Hepatic stellate cell (primary cell): ENCODE results near the gene HFE.
"Not testable (repeated sequence)": the region's sequence is repeated elsewhere in the genome, so short reads cannot be mapped to it uniquely, and the experiment has no call there.

Source experiments
- DNase-seq: peaks from one replicate; pipeline ENCODE4 v3.0.0; 2011; ENCODE audit warnings: low spot score

Gene HFE, protein sequence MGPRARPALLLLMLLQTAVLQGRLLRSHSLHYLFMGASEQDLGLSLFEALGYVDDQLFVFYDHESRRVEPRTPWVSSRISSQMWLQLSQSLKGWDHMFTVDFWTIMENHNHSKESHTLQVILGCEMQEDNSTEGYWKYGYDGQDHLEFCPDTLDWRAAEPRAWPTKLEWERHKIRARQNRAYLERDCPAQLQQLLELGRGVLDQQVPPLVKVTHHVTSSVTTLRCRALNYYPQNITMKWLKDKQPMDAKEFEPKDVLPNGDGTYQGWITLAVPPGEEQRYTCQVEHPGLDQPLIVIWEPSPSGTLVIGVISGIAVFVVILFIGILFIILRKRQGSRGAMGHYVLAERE

DNA sequence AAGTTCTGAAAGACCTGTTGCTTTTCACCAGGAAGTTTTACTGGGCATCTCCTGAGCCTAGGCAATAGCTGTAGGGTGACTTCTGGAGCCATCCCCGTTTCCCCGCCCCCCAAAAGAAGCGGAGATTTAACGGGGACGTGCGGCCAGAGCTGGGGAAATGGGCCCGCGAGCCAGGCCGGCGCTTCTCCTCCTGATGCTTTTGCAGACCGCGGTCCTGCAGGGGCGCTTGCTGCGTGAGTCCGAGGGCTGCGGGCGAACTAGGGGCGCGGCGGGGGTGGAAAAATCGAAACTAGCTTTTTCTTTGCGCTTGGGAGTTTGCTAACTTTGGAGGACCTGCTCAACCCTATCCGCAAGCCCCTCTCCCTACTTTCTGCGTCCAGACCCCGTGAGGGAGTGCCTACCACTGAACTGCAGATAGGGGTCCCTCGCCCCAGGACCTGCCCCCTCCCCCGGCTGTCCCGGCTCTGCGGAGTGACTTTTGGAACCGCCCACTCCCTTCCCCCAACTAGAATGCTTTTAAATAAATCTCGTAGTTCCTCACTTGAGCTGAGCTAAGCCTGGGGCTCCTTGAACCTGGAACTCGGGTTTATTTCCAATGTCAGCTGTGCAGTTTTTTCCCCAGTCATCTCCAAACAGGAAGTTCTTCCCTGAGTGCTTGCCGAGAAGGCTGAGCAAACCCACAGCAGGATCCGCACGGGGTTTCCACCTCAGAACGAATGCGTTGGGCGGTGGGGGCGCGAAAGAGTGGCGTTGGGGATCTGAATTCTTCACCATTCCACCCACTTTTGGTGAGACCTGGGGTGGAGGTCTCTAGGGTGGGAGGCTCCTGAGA lies at the start of gene HFE:
HFE (plus strand) TSS at position 146 of the 832 bp plus-strand sequence; CDS start at position 158, 12 bp downstream.
- peak; percentile 50 for DNase-seq

DNA sequence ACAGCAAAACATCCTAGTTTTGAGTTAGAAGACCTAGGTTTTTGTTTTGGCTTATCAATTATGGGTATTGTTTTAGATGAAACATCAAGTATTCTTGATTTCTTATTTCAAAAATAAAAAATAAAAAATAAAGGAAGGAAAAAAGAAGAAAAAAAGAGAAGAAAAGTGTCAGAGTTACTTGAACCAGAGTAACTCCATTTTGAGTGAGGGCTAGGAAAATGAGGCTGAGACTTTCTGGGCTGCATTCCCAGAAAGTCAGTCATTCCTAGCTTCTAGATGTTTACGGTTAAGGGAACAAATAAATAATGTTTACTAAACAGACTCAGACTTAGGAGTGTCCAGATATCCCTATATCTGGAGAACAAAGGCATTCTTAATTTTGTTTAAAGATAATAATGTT lies 45.3 kb upstream of the HFE start:
- no peak for DNase-seq

DNA sequence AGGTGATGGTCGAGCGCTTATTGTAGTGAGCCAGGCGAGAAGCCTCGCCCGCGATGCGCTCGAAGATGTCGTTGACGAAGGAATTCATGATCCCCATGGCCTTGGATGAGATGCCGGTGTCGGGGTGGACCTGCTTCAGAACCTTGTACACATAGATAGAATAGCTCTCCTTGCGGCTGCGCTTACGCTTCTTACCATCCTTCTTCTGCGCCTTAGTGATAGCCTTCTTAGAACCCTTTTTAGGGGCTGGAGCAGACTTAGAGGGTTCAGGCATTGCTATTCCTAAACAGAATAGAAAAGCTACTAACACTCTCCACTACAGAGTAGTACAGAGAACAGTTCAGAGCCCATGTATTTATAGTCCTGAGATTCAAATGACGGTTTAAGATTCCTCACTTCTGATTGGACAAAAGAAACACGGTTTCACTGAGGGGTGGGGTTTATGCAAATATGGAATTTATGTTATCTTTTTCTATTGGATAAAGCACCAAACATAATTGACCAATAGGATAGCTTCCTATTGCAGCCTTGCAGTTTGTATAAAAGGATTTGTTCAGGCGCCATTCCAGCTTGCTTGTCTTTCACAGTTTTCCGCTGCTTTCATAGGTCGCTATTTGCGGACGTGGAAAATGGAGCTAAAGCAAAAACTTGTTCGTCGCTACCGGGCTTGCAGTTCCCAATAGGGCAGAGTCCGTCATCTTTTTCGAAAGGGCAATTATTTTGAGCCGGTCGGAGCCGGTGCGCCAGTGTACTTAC lies 43.7 kb upstream of the HFE start:
- DNase-seq = peak; percentile 88

GRCh38 chr6:26044140-26045064 lies 42.8 kb upstream of the HFE start:
- peak; percentile 12 for DNase-seq

GRCh38 chr6:26045065-26045927 lies 41.9 kb upstream of the HFE start:
- DNase-seq = peak; percentile 96

DNA sequence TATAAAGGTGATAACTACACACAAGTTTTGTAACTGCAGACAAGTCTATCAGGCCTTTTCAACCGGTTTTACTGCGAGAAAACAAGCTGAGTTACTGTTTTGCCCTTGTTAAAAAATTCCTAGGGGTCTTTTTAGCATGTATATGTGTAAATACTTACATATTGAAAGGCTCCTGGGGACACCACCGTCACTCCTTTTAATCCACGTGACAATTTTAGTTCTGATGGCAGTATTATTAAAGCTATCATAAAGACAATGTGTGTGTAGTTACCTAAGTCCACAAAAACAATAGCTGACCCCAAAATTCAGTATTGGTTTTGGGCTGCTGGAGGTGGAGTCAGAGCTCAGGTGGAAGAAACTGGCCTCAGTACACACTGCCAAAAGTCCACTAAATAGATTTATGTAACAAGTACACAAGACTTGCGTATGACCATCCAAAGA lies 41.3 kb upstream of the HFE start:
- DNase-seq = no peak

- DNase-seq = not testable (repeated sequence)
Measured at GRCh38 chr6:26047329-26047728, 39.9 kb upstream of the HFE start.

DNA sequence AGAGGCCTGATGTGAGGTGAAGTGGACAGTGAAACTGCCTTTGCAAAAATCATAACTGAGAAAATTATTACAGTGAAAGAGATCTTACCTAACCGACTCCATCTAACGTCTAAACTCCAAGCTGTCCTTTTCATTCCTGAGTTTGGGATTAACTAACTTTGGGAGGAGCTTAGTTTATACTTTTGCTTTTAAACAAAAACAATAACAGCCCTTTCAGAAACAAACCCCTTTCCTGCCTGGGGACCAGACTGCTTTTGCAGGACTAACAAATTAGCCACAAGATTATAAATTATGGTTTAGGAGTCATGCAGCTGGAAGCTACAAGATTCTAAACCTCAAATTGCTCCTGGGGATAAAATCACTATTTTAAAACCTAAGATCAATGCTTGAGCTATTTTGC lies 38.6 kb upstream of the HFE start:
- no peak for DNase-seq

GRCh38 chr6:26051665-26052310 lies 35.4 kb upstream of the HFE start:
- no peak for DNase-seq

- not testable (repeated sequence) for DNase-seq
Measured at GRCh38 chr6:26052762-26053250, 34.4 kb upstream of the HFE start.

- peak; percentile 8 for DNase-seq
Measured at GRCh38 chr6:26053992-26054780, 33.0 kb upstream of the HFE start.

DNA sequence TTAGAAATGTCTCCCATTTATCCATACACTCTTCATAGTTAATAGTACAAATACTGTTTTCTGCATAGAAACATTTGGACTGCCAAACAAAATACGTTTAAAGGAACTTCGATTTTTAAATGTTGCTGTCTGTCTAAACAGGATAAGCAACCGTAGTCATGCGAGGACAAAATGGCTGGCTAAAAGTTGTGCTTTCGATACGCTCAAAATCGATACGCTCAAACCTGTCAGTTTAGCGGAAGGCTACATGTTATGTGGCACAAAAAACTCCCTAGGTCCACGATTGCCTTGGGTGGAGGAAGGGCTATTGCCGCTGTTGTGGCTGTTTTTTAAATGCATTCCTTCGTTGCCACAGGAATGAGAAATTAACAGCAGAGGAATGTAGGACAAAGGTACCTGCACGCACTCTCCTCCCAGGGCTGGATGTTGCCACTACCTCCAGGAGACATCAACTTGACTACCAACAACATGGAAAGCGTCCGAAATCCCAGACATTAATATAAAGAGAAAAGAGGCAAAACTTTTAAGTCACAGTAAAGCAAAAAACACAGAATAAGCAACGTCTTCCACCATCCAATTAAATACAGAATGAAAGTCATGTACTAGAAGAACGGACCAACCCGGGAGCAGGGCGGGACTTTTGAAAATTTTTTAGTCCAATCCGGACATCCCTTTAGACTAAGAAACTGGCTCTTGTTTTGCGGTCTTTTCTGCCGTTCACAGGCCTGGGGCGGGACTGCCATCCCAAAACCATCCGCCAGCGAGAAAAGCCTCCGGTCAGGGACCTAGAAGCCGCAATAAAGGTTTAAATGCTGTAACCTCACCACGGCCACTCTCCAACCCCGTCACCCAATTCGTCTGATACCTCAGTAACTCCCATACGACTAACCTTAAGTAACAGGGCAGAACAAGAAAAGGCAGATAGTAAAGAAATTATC lies 32.2 kb upstream of the HFE start:
- DNase-seq = peak; percentile 87

- DNase-seq = peak; percentile 89
Measured at GRCh38 chr6:26055719-26056582, 31.3 kb upstream of the HFE start.

DNA sequence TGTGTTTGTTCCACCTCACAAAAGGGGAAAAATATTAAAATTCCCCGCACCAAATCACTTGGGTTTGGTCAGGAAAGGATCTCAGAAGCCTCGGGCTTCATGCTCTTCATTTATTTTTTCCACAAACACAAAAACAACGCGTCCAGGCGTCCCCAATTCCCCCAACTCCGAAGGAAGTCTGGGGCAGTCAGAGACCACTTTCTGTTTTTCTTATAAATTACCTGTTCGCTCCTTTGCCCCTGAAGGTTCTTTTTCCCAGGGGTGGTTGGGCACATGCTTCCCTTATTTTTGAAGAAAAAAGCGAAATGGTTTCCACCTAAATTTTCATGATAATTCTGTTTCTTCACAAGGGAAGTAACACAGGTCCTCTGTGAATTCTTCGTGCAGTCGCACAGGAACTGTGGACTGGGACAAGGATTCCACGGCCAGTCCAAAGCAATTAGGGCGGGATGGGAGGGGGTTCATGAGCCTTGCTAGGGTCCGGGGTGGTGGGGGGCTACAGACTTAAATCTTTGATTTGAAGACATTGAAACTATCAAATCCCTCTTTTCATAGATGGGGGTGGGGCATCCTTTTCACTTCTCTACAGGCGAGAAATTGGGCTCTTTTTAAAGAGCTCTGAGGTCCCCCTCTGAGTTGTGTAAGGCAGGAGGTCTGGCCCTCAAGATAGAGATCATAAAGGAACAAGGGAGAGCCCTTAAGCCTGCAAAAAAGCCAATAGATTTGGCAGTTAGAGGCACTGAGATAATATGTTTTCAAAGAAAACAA lies 30.5 kb upstream of the HFE start:
- peak; percentile 35 for DNase-seq

DNA sequence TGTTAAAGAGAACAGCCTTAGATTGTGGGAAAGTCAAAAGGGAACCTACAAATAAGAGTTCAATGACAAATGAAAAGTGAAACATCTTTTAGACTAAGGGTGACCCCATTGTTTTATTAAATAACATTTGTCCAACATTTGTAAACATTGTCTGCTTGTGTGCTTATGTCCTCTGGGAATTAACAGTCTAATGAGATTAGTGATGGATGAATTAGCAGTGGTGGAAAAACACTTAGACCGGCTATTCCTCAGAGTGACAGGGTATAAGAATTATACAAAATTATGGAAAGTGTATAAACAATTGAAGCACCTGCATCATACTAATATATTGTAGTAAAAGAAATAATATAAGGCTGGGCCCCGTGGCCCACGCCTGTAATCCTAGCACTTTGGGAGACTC lies 29.3 kb upstream of the HFE start:
- no peak for DNase-seq

DNA sequence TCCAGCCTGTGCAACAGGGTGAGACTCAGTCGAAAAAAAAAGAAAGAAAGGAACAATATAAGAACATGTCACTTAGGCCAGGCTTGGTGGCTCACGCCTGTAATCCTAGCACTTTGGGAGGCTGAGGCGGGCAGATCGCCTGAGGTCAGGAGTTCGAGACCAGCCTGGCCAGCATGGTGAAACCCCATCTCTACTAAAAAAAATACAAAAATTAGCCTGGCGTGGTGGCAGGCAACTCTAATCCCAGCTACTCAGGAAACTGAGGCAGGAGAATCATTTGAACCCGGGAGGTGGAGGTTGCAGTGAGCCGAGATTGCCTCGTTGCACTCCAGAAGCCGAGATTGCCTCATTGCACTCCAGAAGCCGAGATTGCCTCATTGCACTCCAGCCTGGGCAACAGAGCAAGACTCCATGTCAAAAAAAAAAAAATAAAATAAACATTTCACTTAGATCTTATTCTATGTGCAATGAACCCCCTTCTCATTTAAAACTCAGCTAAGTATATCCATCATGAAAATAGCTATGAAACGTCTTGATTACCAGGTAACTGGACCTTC lies 28.7 kb upstream of the HFE start:
- not testable (repeated sequence) for DNase-seq
